Measurements from ENCODE around the gene RIC8A. TPM values are rescaled to one million over a fixed set of nuclear protein-coding genes. Genes with fewer than 3 reads are reported as not detected.

Gene RIC8A
- total RNA-seq, 1 donor: 97.5 TPM

DNA sequence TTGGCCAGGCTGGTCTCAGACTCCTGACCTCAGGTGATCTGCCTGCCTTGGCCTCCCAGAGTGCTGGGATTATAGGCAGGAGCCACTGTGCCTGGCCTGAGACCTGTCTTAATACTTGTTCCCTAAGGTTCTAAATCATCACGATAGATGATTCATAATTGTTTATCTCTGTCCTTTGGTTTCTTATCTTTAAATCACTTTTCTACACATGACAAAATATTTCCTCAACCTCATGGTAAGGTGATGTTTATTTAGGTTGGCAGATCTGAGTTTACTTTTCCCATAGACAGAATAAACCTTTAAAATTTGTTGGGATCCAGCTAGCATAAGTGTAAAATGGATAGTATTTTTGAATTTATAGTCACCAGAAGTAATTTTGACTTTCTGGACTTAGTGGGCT lies 32.8 kb downstream of the RIC8A start:
- no peak for DNase-seq (ENCODE audit: low read depth in 2 of 3, low spot score in 2 of 3)

- DNase-seq (ENCODE audit: low read depth in 2 of 3, low spot score in 2 of 3): no peak
Measured at GRCh38 chr11:241634-242033, 34.1 kb downstream of the RIC8A start.

DNA sequence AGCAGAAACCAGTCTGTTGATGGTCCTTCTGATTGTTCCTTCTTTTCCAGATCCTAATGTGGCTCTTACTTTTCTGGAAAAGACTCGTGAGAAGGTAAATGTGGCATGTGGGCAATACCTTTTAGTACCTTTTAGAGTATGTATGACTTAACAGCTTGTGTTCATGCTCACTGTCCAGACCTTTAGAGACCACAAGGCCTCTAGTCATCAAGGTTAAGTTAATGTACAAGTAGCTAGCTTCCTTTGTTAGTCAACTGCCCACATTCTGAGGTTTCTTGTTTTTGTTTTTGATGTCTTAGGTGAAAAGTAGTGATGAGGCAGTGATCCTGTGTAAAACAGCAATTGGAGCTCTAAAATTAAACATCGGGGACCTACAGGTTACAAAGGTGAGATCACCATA lies 36.9 kb downstream of the RIC8A start:
- DNase-seq (ENCODE audit: low read depth in 2 of 3, low spot score in 2 of 3): no peak

GRCh38 chr11:249062-249461 lies 41.6 kb downstream of the RIC8A start:
- no peak for DNase-seq (ENCODE audit: low read depth in 2 of 3, low spot score in 2 of 3)

GRCh38 chr11:250274-250673 lies 42.8 kb downstream of the RIC8A start:
- DNase-seq (ENCODE audit: low read depth in 2 of 3, low spot score in 2 of 3): no peak

GRCh38 chr11:250740-251299 lies 43.3 kb downstream of the RIC8A start:
- DNase-seq (ENCODE audit: low read depth in 2 of 3, low spot score in 2 of 3): peak; percentile 49 to 78 (median 64)

- no peak for DNase-seq (ENCODE audit: low read depth in 2 of 3, low spot score in 2 of 3)
Measured at GRCh38 chr11:251550-251949, 44.0 kb downstream of the RIC8A start.

DNA sequence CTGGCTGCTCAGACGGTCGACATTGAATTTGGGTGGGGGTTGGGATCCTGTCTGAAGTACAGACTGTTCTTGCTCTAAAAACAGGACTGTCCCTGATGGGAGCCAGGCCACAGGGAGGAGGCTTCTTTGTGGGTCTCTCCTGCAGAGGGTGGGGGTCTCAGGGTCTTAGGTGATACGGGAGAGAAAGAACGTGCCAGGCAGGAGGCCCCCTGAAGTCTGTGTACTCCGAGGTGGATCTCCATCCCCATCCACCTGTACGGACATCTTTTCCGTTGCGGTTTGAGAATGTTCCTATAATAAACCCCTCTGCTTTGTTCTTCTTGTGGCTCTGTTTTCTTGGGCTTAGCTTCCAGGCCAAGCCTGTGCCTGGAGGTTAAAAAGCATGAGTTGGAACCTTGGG lies 45.2 kb downstream of the RIC8A start:
- DNase-seq (ENCODE audit: low read depth in 2 of 3, low spot score in 2 of 3): no peak

- DNase-seq (ENCODE audit: low read depth in 2 of 3, low spot score in 2 of 3): no peak
Measured at GRCh38 chr11:253160-253885, 45.8 kb downstream of the RIC8A start.

GRCh38 chr11:253886-254270 lies 46.4 kb downstream of the RIC8A start:
- no peak for DNase-seq (ENCODE audit: low read depth in 2 of 3, low spot score in 2 of 3)

- no peak for DNase-seq (ENCODE audit: low read depth in 2 of 3, low spot score in 2 of 3)
Measured at GRCh38 chr11:255176-255575, 47.7 kb downstream of the RIC8A start.

- DNase-seq (ENCODE audit: low read depth in 2 of 3, low spot score in 2 of 3): no peak
Measured at GRCh38 chr11:255816-256215, 48.3 kb downstream of the RIC8A start.

- no peak for DNase-seq (ENCODE audit: low read depth in 2 of 3, low spot score in 2 of 3)
Measured at GRCh38 chr11:256952-257737, 49.6 kb downstream of the RIC8A start.

DNA sequence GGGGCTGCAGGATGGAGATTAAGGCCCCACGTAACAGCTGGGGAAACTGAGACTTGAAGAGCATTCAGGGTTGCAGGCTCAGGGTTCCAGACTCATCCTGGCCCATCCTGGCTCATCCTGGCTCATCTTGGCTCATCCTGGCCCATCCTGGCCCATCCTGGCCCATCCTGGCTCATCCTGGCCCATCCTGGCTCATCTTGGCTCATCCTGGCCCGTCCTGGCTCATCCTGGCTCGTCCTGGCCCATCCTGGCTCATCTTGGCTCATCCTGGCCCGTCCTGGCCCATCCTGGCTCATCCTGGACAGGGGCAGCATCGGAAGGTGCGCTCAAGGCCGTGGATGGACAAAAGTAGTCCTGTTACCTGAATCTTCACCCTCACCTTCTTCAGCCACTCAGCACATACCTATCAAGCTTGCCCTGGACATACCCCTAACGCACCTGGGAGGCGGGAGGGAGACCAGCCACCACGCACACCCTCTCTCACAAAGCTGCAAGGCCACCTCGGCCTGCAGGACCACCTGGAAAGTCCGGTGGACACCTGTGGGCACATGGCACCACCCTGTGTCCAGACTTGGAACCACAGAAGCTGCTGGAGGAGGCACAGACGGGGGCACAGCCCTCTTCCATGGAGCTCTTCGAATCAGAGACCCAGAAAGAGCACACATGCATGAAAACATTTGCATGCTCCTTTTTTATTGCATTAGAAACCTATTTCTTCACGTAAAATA lies 50.4 kb downstream of the RIC8A start:
- DNase-seq (ENCODE audit: low read depth in 2 of 3, low spot score in 2 of 3): peak in 1 of 3 donors; percentile 43

GRCh38 chr11:259413-259812 lies 51.9 kb downstream of the RIC8A start:
- DNase-seq (ENCODE audit: low read depth in 2 of 3, low spot score in 2 of 3): no peak

DNA sequence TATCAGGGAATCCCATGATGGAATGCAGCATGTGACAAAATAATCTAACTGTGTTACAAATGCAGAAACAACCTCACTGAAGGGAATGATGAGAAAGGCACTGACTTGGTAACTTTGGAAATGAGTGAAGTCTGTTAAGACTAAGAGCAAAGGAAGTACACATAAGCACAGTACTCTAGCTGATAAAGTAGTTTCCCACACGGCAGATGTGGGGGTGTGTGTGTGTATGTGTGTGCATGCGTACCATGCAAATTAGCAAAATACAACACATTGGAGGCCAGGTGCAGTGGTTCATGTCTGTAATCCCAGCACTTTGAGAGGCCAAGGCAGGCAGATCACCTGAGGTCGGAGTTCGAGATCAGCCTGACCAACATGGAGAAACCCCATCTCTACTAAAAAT lies 54.1 kb downstream of the RIC8A start:
- no peak for DNase-seq (ENCODE audit: low read depth in 2 of 3, low spot score in 2 of 3)

Other genes with a start within 250 kb of the RIC8A start
- gene SCGB1C1, start 14.6 kb upstream of the RIC8A start, total RNA-seq: not detected
- gene BET1L, start 309 bp upstream of the RIC8A start, total RNA-seq: 27.2 TPM
- 17.8 TPM for gene SIRT3, start 28.6 kb downstream of the RIC8A start, total RNA-seq
- 73.2 TPM for gene PSMD13, start 29.3 kb downstream of the RIC8A start, total RNA-seq
- 0.54 TPM for gene NLRP6, start 70.7 kb downstream of the RIC8A start, total RNA-seq
- gene PGGHG, start 81.4 kb downstream of the RIC8A start, total RNA-seq: 35.3 TPM
- gene IFITM5, start 91.8 kb downstream of the RIC8A start, total RNA-seq: not detected
- gene IFITM2, start 100.1 kb downstream of the RIC8A start, total RNA-seq: 200 TPM
- gene IFITM1, start 106.3 kb downstream of the RIC8A start, total RNA-seq: 78.1 TPM
- 50.6 TPM for gene IFITM3, start 113.2 kb downstream of the RIC8A start, total RNA-seq
- gene B4GALNT4, start 161.8 kb downstream of the RIC8A start, total RNA-seq: 3.5 TPM
- 0.27 TPM for gene PKP3, start 186.5 kb downstream of the RIC8A start, total RNA-seq
- 75.7 TPM for gene SIGIRR, start 207.3 kb downstream of the RIC8A start, total RNA-seq
- gene ANO9, start 234.3 kb downstream of the RIC8A start, total RNA-seq: 7.0 TPM
- 42.3 TPM for gene PTDSS2, start 242.6 kb downstream of the RIC8A start, total RNA-seq